Measurements from ENCODE around the gene TBC1D3B.
"Not testable (repeated sequence)": the region's sequence is repeated elsewhere in the genome, so short reads cannot be mapped to it uniquely, and the experiment has no call there.

The TBC1D3B gene

GRCh38 chr17:36176536-36176935 lies at the start of gene TBC1D3B:
Gene TBC1D3B, minus strand, starts transcription at chr17:36176636. Its CDS starts 1,586 bp downstream, at chr17:36175050.
- not testable (repeated sequence) for DNase-seq

DNA sequence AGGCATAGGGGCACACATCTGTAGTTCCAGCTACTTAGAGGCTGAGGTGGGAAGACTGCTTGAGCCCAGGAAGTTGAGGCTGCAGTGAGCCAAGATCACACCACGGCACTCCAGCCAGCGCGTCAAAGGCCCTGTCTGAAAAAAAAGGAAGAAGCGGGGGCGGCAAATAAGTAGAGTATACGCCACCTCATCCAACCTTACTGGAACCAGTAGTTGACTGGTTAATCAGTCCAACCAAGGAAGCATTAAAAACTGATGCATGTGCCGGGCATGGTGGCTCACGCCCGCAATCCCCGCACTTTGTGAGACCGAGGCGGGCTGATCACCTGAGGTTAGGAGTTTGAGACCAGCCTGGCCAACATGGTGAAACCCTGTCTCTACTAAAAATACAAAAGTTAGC lies 46.5 kb upstream of the TBC1D3B start:
- DNase-seq: not testable (repeated sequence)

GRCh38 chr17:36221581-36222100 lies 45.2 kb upstream of the TBC1D3B start:
- DNase-seq: not testable (repeated sequence)

DNA sequence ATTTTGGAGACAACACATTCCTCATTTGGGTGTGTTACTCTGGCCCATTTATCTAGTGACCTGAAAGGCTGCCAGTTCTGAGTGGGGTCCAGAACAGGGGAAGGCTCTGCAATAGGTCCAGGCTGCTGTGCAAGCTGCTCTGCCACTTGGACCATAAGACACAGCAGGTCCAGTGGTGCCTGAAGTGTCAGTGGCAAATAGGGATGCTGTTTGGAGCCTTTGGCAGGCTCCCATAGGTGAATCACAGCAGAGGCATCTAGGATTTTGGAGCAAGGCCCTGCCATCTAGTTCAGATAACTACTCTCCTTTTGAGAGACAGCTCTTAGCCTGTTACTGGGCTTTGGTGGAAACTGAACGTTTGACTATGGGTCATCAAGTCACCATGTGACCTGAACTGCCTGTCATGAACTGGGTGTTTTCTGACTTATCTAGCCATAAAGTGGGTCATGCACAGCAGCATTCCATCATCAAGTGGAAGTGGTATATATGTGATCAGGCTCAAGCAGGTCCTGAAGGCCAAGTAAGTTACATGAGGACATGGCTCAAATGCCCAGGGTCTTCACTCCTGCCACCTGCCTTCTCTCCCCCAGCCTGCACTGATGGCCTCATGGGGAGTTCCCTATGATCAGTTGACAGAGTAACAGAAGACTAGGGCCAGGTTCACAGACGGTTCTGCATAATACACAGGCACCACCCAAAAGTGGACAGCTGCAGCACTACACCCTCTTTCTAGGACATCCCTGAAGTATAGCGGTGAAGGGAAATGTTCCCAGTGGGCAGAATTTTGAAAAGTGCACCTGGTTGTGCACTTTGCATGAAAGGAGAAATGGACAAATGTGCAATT lies 44.5 kb upstream of the TBC1D3B start:
- not testable (repeated sequence) for DNase-seq

- DNase-seq: not testable (repeated sequence)
These were observed 43.1 kb upstream of the TBC1D3B start for GRCh38 chr17:36219556-36219955.

- DNase-seq: not testable (repeated sequence)
These were observed 39.2 kb upstream of the TBC1D3B start for GRCh38 chr17:36215406-36216308.

DNA sequence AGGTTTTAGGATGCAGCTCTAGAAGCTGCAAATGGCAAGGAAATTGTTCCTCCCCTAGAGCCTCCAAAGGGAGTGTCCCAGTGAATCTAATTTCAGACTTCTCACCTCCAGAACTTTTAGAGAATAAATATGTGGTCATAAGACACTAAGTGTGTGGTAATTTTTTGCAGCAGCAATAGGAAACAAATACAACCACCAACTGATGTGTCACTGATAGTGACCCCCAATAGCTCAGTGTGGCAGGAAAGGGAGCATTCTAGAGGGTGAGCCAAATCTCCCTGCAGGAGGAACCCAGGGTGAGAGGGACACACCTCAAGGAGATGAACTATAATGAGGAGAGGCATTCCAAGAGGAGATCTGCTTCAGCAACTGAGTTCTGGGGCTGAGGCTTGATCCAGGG lies 38.5 kb upstream of the TBC1D3B start:
- DNase-seq: no peak

DNA sequence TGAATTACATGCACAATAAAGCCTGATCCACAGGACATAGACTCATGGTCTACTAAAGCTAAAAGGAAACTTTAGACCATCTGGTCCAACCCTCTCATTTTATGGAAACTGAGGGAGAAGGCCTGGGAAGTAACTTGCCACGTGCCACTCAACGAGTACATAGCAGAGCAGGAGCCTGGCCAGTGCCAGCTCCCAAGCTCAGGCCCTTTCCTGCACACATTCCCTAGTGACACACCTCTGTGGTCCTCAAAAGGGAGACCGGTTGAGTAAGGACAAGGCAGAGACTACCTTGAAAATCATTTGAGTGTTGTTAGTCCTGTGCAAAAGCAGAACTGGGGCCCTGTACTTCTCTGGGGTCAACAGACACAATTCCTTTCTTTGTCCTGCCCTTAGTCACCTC lies 37.3 kb upstream of the TBC1D3B start:
- no peak for DNase-seq

DNA sequence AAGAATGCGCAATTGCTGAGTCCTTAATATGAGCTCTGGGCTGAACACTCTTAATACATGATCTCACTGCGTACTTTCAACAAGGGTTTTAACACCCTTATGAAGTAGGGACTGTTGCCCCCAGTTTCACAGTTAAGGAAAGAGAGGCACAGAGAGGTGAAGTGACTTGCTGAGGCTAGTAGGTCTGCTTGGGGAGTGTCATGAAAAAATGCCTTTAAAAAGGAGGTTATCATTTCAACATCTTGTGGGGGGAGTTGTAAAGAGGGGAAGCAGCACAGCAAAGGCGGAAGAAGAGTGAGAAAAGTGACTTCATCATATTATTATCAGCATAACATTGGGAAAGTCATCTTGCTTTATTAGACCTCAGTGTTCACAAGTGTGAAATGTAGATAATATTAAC lies 36.5 kb upstream of the TBC1D3B start:
- DNase-seq: no peak

- no peak for DNase-seq
These were observed 35.8 kb upstream of the TBC1D3B start for GRCh38 chr17:36212272-36212605.

DNA sequence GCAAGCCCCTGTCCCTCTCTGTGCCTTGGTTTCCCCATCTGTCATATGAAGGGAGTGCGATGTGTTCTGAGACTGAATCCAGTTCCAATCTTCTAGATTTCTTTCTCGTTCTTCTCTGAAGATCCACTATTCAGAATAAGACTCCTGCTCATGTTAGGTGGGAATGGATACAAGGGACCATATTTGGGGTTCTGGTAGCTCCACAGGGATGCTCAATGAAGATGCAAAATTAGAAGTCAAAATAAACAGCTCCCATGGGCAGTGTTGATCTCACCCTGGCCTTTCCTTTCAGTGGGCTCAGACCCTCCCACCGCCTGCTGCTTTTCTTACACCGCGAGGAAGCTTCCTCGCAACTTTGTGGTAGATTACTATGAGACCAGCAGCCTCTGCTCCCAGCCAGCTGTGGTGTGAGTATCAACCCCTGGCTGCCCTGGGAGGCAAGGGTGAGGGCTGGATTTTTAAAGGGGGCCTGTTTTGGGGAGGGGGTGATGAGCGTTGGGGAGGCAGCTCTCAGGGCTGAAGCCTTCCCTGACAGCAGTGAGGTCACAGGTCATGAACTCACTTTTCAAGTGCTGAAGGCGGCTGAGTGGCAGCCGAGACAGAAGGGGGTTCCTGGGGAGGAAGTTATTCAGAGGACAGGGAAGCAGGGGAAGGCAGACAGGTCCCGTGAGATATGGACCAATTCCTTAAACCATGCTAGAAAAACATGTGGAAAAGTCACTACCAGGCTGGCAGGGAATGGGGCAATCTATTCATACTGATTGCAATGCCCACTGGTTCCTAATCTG lies 35.2 kb upstream of the TBC1D3B start:
- DNase-seq: not testable (repeated sequence)

GRCh38 chr17:36210439-36211211 lies 34.2 kb upstream of the TBC1D3B start, which contains the start of gene CCL4L2:
Gene CCL4L2, plus strand, starts transcription at chr17:36211063.
- not testable (repeated sequence) for DNase-seq

- no peak for DNase-seq
These were observed 33.1 kb upstream of the TBC1D3B start for GRCh38 chr17:36209575-36209974.

- DNase-seq: not testable (repeated sequence)
These were observed 30.9 kb upstream of the TBC1D3B start for GRCh38 chr17:36207383-36207782.

- not testable (repeated sequence) for DNase-seq
These were observed 30.0 kb upstream of the TBC1D3B start for GRCh38 chr17:36206486-36206821.

DNA sequence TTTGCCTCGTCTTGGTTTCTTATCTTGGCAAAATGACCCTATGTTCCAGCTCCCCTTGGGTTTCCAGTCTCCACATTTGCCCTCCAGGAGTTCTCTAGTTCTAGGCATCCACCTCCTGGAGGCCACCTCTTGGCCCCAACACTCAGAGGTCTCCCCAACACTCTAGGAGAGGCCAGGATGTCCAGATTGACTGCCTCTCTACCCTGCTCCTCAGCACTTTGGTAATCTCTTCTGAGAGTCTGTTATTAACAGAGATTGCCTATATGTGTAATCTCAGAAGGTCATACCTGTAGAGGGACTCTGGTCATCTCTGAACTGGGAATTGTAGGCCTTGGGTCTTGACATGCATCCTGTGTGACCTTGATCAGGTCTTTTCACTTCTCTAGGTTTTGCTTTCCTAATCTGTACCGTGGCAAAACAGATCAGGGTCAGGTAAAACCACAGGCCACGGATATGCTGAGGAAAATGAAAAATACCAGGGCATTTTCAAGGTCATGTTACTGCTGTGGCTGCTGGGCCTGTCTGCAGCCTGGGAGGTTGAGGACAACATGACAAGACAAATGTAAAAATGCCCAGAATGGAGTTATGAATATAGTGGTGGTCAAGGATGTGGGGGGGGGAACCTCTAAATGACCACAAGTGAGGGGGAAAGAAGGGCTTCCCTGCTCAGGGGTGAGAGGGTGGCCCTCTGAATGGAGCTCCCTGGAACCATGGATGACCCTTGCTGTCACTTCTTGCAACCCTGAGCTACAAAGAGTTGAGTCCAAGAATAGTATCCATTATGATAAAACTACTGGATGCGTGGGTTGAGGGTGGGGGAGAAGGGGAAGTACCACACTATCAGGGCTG lies 29.4 kb upstream of the TBC1D3B start:
- DNase-seq: no peak

DNA sequence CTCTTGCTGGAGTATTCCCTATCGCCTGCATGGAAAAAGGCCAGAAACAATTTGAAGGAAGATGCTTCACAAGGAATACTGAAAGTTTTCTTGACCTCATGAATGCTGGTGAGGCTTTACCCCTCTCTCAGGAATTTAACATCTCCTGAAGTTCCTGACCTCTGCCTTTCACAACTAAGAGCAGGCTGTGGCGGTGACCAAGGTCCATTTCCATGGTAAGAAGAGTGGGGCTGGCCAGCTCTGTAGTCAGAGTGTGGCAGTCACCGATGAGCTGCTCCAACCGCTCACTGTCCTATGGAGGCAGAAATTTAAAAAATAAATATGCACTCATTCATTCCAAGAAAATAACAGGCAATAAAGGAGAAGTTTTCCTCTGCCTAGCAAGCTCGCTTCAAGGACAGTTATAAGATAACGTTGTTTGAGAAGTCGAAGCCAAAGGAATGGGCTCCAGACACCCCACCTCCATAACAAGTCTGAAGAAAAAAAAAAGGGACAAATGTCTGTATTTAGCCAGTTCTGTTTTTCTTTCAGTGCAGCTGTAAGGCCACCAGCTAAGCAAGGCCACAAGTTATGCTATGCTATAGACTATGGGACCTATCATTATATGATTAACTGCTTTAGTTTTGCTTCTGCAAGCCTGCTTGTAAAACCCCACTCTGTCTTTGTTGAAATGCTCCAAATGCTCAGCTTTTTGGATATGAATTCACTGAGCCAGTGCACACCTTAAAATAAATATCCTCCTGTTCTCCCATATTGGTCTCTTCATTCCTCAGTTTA lies 28.5 kb upstream of the TBC1D3B start:
- no peak for DNase-seq

DNA sequence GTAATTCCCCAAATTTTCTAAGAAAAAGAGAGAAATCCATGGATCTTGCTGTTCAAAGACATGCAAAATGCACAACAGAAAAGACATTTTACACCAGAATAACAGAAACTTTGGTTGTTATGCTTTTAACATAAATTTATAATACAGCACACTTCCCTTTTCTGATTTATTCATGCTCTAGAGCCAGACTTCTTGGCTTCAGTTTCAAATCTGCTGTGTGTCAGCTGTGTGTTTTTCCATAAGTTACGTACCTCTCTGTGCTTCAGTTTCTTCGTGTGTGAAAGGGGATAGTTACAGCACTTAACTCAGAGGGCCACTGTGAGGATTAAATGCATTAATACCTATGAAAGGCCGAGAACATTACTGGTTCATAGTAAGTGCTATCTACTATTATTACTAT lies 26.9 kb upstream of the TBC1D3B start:
- no peak for DNase-seq

GRCh38 chr17:36201506-36201905 lies 25.1 kb upstream of the TBC1D3B start:
- not testable (repeated sequence) for DNase-seq

- not testable (repeated sequence) for DNase-seq
These were observed 24.7 kb upstream of the TBC1D3B start for GRCh38 chr17:36201102-36201501.
